HG03095 (cell line): ENCODE measurements around the gene ROR1.
"Not testable (repeated sequence)": the region's sequence is repeated elsewhere in the genome, so short reads cannot be mapped to it uniquely, and the experiment has no call there.

ENCODE experiments used
- ATAC-seq: cut with Tn5 transposase; IDR thresholded peaks from one replicate; pipeline ENCODE4 v1.9.1; 2021; ENCODE audit warnings: moderate library complexity; ENCODE audit not compliant: unreplicated experiment

ROR1 gene

DNA sequence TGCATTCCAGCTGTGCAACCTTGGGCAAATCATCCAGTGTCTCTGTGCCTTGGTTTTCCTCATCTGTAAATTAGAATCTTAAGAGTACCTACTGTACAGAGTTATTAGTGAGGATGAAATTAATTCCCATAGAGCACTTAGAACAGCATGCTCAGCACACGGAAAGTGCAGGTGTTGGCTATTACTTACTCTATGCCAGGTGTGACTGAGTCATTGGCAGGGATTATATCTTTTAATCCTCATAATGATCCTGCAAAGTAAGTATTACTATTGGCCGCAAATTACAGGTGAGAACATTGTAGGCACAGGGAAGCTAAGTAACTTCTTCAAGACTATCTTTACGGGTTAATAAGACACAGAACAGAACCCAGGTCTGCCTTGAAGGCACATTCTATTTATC is 423.3 kb downstream of the ROR1 start:
- ATAC-seq, result no peak

DNA sequence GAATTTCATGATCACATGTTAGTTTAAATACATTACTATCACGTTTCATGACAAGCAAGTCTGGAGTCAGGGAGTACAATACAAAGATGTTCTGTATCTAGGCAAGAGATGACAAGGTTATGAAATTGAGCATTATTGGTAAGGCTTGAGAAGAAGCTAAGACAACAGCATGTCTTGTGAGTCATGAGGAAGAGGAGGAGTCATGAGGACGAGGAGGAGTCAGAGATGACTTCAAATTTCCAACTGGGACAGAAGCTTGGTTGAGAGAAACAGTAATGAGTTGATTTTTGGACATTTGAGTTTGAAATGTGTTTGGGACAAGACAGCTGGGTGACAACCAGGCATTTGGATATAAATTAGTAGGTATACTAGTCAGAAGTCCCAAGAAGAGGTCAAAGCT is 425.3 kb downstream of the ROR1 start:
- no peak for ATAC-seq

DNA sequence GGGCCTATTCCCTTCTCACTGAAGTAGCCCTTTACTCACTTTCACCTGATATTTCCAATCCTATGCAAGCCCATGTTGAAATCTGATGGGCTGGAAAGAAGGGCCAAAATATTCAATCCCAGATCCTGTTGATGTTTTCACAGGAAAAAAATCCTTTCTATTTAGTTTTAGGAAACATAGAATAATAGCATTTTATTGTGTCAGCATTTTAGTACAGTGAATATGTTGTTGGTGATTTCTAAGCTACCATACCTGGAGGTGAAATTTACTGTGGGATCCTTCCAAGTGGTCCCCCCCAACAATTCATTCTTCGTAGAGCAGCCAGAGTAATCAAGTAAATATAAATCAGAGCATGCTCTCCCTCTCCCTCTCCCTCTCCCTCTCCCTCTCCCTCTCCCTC is 426.2 kb downstream of the ROR1 start:
- ATAC-seq, result no peak

DNA sequence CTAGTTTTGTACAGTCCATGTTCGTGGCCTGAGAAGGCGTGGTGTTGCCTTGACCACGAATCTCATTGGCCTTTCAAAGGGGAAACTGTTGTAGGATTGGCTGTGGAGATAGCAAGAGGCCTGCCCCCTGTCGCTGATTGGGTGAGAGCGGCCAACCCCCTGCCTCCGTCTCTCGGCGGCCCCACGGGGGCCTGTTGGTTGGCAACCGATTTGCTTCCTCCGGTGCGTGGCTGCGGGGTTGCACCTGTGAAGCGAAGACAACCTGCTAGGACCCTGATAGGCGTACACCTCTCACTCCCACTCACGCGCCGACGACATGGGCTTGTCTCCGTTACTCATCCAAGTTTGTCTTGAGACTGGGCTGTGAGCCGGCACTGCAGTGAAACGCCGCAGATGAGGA is 429.6 kb downstream of the ROR1 start, which contains the start of gene UBE2U:
Gene UBE2U, plus strand, starts transcription at position 204 of the 400 bp plus-strand sequence. CDS start 428 bp downstream, outside the sequence.
- ATAC-seq, result no peak

DNA sequence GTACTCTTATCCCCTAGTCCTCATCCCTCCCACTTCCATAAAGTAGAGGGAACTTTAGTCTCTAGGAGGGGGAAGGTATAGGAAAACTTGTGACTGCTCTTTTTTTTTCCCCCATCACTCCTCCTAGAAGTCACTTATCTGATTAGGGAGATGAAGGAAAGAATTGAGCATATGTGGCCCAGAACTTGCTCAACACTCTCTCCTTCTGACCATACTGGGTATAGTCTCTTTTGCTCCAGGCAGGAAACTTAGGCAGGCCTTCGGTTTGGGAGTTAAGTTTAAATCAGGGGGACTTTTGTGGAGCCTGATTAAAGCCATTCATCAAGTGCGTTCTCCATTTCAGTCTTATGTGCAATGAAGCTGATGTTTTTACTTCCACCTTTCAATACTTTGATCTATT is 435.4 kb downstream of the ROR1 start:
- ATAC-seq, result no peak

DNA sequence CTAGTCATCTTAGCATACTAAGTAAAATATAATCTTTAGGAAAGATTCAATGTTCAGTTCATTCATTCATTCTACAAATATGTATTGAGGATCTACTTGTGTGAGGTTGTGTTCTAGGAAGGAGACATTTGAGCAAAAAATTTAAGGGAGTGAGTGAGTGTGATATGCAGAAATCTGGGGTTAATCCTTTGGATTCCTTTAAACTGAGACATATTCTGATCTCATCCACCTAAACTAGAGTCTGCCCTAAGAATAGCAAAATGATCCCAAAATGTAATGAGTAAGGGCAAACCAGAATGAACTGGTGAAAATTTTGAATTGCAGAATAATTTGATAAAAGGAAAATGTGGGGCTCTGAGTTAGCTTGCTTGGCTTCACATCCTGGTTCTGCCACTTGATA is 438.2 kb downstream of the ROR1 start:
- ATAC-seq, result no peak

DNA sequence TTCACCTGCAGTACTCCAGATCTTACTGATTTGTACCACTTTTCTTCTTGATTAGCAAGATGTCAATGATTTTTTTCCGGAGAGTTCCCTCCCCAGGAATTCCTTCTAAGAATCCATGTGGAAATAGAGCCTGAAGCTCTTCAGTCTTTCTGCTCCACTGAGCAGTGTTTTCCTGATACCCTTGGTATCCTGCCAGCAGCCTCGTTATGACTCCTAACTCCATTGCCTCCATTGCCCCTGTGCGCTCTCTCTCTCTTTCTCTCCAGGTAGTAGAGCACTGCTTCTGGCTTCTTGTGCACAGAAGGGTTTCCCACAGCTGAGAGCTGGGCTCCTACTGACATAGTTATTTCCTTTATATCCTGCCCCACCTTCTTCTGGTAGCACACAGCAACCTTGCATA is 441.8 kb downstream of the ROR1 start:
- no peak for ATAC-seq

GRCh38 chr1:64220241-64220640 is 446.4 kb downstream of the ROR1 start:
- no peak for ATAC-seq

GRCh38 chr1:64223329-64224151 is 449.7 kb downstream of the ROR1 start:
- peak; percentile 80 for ATAC-seq

GRCh38 chr1:64224236-64224635 is 450.4 kb downstream of the ROR1 start:
- ATAC-seq, result not testable (repeated sequence)

GRCh38 chr1:64228167-64228957 is 454.5 kb downstream of the ROR1 start:
- no peak for ATAC-seq

GRCh38 chr1:64229307-64229706 is 455.5 kb downstream of the ROR1 start:
- no peak for ATAC-seq
